ENCODE measurements around the gene ARHGAP6. TPM values are rescaled to one million over a fixed set of nuclear protein-coding genes. Genes with fewer than 3 reads are reported as not detected.

Gene ARHGAP6
- total and polyA plus RNA-seq, 9 of the 15 experiments (the other 6 are each of a cell fraction or from before 2014, with no cell fraction given) = 12.5 to 63.6 (median 41.8) TPM

DNA sequence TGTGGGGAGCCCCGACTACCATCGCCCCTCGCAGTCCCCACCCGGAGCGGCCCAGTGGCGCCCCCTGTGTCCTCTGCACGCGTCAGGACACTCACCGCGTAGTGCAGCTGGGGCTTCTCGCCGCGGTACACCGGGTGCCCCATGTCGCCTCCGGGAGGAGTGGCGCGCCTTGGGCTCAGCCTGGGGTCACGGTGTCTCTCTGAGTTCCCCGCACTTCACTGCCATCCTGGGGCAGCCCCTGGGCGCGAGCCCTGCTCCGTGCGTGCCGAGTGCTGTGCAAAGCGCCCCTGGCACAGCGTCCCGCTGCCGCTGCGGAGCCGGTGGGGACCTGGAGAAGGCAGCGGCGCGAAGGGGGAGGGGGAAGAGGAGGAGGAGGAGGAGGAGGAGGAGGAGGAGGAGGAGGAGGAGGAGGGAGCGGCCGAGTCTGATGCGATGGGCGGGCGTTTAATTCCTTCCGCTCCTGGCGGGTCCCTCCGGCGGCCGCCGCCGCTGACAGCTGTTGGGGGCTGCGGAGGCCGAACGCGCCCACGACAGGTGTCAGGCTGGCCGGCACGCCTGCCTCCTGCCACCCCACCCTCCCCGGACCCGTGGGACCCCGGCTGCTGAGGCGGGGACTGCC lies 238.2 kb downstream of the ARHGAP6 start (continued):
- TF ChIP-seq, protein P1, sequence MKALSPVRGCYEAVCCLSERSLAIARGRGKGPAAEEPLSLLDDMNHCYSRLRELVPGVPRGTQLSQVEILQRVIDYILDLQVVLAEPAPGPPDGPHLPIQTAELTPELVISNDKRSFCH (CRISPR knock-in tag; IDR thresholded peaks at IDR 0.05) = no peak
- TF ChIP-seq, protein P1 (tag; IDR thresholded peaks at IDR 0.05) = 0 out of 2 replicates have a peak, but pooled peaks have one; percentile 39
- no peak for TF ChIP-seq ARHGAP35 (IDR thresholded peaks at IDR 0.05; ENCODE audit: partially characterized antibody)
- TF ChIP-seq ZNF23 (CRISPR knock-in tag; IDR thresholded peaks at IDR 0.05) = no peak
- TF ChIP-seq KAT7 (CRISPR knock-in tag; IDR thresholded peaks at IDR 0.05; ENCODE audit: borderline replicate concordance) = peak; percentile 94
- TF ChIP-seq, protein P2, sequence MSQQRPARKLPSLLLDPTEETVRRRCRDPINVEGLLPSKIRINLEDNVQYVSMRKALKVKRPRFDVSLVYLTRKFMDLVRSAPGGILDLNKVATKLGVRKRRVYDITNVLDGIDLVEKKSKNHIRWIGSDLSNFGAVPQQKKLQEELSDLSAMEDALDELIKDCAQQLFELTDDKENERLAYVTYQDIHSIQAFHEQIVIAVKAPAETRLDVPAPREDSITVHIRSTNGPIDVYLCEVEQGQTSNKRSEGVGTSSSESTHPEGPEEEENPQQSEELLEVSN (IDR thresholded peaks at IDR 0.05; ENCODE audit: borderline replicate concordance in 1 of 2, extremely low read depth in 1 of 2, insufficient read depth in 1 of 2, insufficient read length in 1 of 2, low read depth in 1 of 2, low read length in 1 of 2, poor library complexity in 1 of 2, severe bottlenecking in 1 of 2) = peak in 1 of 2 experiments; percentile 31
- 0 out of 2 replicates have a peak, but pooled peaks have one; percentile 8 for TF ChIP-seq ATF3 (IDR thresholded peaks at IDR 0.05)
- no peak for TF ChIP-seq ATF3 (CRISPR knock-in tag; conservative IDR thresholded peaks at IDR 0.05)
- no peak for TF ChIP-seq ZNF780A (CRISPR knock-in tag; IDR thresholded peaks at IDR 0.05)
- TF ChIP-seq MITF (IDR thresholded peaks at IDR 0.05) = no peak
- peak; percentile 70; the same call in 1 of the 2 replicates for TF ChIP-seq ZBTB1 (CRISPR knock-in tag; IDR thresholded peaks at IDR 0.05; ENCODE audit: borderline replicate concordance, low read depth)
- no peak for TF ChIP-seq NFE2L1 (tag; IDR thresholded peaks at IDR 0.05; ENCODE audit: borderline replicate concordance, low read depth)
- no peak for TF ChIP-seq SREBF1 (IDR thresholded peaks at IDR 0.05; ENCODE audit: borderline replicate concordance, low read depth, low read length)
- TF ChIP-seq, protein P3, sequence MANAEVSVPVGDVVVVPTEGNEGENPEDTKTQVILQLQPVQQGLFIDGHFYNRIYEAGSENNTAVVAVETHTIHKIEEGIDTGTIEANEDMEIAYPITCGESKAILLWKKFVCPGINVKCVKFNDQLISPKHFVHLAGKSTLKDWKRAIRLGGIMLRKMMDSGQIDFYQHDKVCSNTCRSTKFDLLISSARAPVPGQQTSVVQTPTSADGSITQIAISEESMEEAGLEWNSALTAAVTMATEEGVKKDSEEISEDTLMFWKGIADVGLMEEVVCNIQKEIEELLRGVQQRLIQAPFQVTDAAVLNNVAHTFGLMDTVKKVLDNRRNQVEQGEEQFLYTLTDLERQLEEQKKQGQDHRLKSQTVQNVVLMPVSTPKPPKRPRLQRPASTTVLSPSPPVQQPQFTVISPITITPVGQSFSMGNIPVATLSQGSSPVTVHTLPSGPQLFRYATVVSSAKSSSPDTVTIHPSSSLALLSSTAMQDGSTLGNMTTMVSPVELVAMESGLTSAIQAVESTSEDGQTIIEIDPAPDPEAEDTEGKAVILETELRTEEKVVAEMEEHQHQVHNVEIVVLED (CRISPR knock-in tag; IDR thresholded peaks at IDR 0.05) = no peak
- no peak for TF ChIP-seq ZBTB26 (CRISPR knock-in tag; IDR thresholded peaks at IDR 0.05)
